Measurements from ENCODE around the gene MRPL41.
"Not testable (repeated sequence)": the region's sequence is repeated elsewhere in the genome, so short reads cannot be mapped to it uniquely, and the experiment has no call there.

Gene MRPL41

GRCh38 chr9:137551264-137552021 lies at the start of gene MRPL41:
Gene MRPL41 (plus strand): TSS chr9:137551879. CDS start chr9:137552082, 203 bp downstream.
- DNase-seq, result peak; percentile 91

DNA sequence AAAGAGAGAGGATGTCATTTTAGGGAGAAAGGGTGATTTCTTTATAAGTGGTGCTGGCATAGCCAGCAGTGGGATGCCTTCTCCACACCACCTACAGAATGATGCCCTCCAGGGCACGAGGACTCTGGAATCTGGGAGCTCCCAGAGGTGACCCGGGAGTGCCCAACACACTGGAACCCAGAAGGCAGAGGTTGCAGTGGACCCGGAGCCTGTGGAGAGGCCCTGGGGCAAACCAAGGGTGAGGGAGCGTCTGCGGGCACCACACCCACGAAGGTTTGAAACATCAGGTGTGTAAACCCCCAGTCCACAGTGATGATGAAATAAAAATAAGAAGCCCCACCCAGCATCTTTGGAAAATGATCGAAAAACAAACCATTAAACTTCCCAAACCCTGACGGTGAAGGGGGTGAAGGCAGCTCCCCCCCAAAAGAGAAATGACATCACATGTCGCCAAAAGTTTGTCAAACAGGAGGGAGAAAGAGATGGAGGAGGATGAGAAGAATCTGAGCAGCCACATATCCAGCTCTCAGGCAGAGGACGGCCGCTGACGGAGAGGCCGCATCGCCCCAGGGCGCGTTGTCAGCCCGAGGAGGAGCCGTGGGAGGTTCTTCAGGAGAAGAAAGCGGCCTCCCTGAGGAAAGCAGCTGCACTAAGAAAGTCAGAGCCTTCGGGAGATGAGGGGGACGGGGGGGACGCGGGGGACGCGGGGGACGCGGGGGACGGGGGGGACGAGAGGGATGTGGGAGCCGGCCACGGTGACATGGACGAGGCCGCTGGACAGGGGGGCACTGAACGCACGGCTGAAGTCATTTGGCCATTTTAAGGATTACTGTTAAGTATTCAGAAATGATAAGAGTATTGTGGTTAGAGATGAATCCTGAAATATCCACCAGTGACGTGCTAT lies 49.4 kb upstream of the MRPL41 start:
- DNase-seq, result no peak

DNA sequence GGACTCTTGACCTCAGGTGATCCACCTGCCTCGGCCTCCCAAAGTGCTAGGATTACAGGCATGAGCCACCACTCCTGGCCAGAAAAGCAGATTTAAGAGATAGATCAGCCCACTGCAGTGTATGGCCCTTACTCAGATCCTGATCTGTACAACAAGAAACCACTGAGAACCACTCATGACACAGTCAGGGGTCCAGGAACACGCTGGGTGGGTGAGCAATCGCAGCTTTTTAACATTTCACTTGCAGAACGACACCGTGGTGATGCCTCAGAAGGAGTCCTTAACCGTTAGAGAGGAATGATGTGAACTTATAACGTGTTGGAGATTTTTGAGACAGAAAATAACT lies 47.3 kb upstream of the MRPL41 start:
- no peak for DNase-seq

- DNase-seq, result no peak
These were observed 46.1 kb upstream of the MRPL41 start for GRCh38 chr9:137505421-137506140.

DNA sequence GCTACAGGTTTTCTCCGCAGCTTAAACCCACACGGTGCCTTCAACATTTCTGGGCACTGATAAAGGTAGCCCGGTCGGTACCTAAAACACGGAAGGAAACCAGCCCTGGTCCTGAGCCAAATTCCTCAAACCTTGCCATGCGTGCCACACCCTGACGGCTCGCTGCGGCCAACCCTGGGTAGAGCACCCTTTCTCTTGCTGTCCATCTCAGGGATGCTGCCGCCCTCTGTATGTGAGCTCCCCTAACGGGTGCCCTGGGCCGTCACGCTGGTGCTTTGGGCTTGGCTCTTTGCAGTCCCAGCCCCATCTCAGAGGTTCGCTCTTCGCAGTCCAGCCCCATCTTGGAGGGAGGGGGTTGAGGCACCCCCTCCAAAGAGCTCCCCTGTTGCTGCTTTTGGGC lies 45.4 kb upstream of the MRPL41 start:
- DNase-seq, result no peak

GRCh38 chr9:137506702-137507171 lies 44.9 kb upstream of the MRPL41 start:
- DNase-seq, result no peak

- no peak for DNase-seq
These were observed 42.5 kb upstream of the MRPL41 start for GRCh38 chr9:137509198-137509597.

DNA sequence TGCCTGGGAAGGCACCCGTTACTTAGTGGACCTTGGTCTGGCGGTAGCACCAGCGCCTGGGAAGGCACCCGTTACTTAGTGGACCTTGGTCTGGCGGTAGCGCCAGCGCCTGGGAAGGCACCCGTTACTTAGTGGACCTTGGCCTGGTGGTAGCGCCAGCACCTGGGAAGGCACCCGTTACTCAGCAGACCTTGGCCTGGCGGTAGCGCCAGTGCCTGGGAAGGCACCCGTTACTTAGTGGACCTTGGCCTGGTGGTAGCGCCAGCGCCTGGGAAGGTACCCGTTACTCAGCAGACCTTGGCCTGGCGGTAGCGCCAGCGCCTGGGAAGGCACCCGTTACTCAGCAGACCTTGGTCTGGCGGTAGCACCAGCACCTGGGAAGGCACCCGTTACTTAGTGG lies 40.6 kb upstream of the MRPL41 start:
- not testable (repeated sequence) for DNase-seq

GRCh38 chr9:137511758-137512463 lies 39.8 kb upstream of the MRPL41 start:
- no peak for DNase-seq

- DNase-seq, result not testable (repeated sequence)
These were observed 38.5 kb upstream of the MRPL41 start for GRCh38 chr9:137513136-137513535.

- DNase-seq, result not testable (repeated sequence)
These were observed 37.7 kb upstream of the MRPL41 start for GRCh38 chr9:137513801-137514570.

DNA sequence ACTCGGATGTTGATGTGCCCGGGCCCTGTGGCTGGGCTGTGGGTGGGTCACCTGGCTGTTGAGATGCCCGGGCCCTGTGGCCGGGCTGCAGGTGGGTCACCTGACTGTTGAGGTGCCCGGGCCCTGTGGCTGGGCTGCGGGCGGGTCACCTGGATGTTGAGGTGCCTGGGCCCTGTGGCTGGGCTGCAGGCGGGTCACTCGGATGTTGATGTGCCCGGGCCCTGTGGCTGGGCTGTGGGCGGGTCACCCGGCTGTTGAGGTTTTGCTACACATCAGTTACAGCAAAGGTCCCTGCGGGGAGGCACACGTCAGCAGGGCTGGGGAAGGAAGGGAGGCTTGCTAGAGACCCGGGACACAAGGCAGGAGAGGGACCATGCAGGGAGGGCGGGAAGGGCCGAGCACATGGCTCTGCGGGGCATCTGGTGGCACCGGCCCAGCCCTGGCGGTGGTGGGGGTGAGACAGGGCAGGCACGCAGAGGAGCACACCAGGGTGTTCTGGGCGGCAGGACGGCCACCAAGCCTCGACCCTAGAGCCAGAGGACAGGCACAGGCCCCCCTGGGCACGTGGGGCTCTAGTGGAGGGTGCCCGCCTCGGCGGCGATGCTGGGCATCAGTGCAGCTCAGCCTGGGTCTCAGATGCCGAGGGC lies 36.9 kb upstream of the MRPL41 start:
- DNase-seq, result no peak

GRCh38 chr9:137515338-137515724 lies 36.3 kb upstream of the MRPL41 start:
- no peak for DNase-seq

- no peak for DNase-seq
These were observed 35.3 kb upstream of the MRPL41 start for GRCh38 chr9:137516144-137516917.

DNA sequence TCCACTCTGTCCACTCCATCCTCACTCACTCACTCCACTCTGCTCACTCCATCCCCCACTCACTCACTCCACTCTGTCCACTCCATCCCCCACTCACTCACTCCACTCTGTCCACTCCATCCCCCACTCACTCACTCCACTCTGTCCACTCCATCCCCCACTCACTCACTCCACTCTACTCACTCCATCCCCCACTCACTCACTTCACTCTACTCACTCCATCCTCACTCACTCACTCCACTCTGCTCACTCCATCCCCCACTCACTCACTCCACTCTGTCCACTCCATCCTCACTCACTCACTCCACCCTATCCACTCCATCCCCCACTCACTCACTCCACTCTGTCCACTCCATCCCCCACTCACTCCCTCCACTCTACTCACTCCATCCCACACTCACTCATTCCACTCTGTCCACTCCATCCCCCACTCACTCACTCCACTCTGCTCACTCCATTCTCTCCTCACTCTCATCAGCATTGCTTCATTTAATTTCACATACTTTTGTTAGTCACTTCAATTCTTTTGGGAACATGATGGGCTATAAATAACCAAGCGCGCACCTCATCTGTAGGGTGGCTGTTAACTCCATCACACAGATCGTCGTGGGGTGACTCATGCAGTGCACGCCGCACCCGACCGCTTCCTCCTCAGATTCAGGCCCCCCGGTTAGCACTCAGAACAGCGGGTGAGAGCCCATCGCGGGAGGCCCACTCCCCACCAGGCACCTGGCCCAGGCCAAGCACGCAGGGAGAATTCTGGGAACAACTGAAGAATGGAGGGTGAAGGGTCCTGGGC lies 32.8 kb upstream of the MRPL41 start:
- not testable (repeated sequence) for DNase-seq

GRCh38 chr9:137519553-137519952 lies 32.1 kb upstream of the MRPL41 start:
- no peak for DNase-seq

GRCh38 chr9:137520614-137521404 lies 30.9 kb upstream of the MRPL41 start:
- DNase-seq, result no peak

DNA sequence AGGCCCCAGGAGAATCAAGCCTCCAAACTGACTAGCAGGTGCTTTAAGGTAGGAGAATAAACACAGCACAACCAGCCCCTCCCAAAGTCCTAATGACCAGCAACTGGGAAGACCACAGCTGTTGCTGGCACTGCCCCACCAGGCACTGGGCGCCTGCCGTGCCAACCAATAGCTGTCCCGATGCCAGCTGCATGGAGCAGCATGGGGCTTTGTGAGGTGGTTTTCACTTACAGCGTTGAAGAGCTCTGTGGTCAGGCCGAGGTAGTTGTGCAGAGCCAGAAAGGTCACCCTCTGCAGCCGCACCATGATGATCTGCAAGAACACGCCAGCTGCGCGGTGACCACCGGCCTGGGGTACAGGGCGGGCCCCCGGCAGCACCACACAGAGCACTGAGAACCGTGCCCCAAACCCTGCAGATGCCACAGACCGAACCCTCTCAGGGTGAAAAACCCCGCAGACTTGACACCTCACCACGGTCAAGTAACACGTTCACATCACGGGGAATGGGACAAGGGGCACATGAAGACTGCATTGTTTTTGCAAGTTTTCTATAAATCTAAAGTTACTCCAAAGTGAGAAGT lies 30.2 kb upstream of the MRPL41 start:
- no peak for DNase-seq
